Activated CD4-positive, alpha-beta T cell treated with anti-CD3 and anti-CD28 coated beads for 36 hours (primary cell): ENCODE data around the gene MUC5B. TPM values are rescaled to one million over a fixed set of nuclear protein-coding genes. Genes with fewer than 3 reads are reported as not detected.

ENCODE experiments used
- ATAC-seq: fragments of 200-7000 bp; cut with Tn5 transposase; one replicate; pipeline ENCODE4 v1.10.0; 2021; ENCODE audit warnings: mild to moderate bottlenecking, moderate library complexity
- CTCF ChIA-PET: fragments of 350-600 bp; sonication (Branson Sonifier 250); formaldehyde crosslinking; loops from one replicate; lab custom pipeline; 2021; ENCODE audit warnings: antibody characterized with exemption; lab: Charles Lee
- POLR2A ChIA-PET: fragments of 350-600 bp; sonication (Branson Sonifier 250); formaldehyde crosslinking; loops from one replicate; lab custom pipeline; 2021; ENCODE audit warnings: antibody characterized with exemption, inconsistent platforms; lab: Charles Lee
- DNase-seq: peaks from one replicate; pipeline ENCODE4 v3.0.0-alpha.2; 2020
- H3K27ac Mint-ChIP-seq: one replicate; pipeline ENCODE4 v1.8.0; 2021; ENCODE audit warnings: mixed read lengths
- H3K27me3 Mint-ChIP-seq: one replicate; pipeline ENCODE4 v1.8.0; 2021; ENCODE audit warnings: mixed read lengths
- H3K36me3 Mint-ChIP-seq: one replicate; pipeline ENCODE4 v1.8.0; 2021; ENCODE audit warnings: low read depth, mixed read lengths
- H3K4me1 Mint-ChIP-seq: one replicate; pipeline ENCODE4 v1.8.0; 2021; ENCODE audit warnings: mixed read lengths
- H3K4me3 Mint-ChIP-seq: one replicate; pipeline ENCODE4 v1.8.0; 2021; ENCODE audit warnings: mild to moderate bottlenecking, moderate library complexity, mixed read lengths
- H3K9me3 Mint-ChIP-seq: one replicate; pipeline ENCODE4 v1.8.0; 2021; ENCODE audit warnings: low read depth, mixed read lengths
- intact Hi-C, 2 experiments: fragments of 100-400 bp; cut with DNase I in 1 of 2; cut with micrococcal nuclease in 1 of 2; formaldehyde crosslinking; loops; one replicate each; pipeline versions ENCODE4 v1.14.2 to v1.15.1; 2022 to 2024; cut with DNase I, micrococcal nuclease
- total RNA-seq, 2 experiments: library from RNA; stranded (reverse); gene quantifications; one replicate each; pipeline ENCODE4 v1.2.3, GENCODE V29; 2021

Gene MUC5B
- total RNA-seq, 2 experiments from 2014 or later: not detected

DNA sequence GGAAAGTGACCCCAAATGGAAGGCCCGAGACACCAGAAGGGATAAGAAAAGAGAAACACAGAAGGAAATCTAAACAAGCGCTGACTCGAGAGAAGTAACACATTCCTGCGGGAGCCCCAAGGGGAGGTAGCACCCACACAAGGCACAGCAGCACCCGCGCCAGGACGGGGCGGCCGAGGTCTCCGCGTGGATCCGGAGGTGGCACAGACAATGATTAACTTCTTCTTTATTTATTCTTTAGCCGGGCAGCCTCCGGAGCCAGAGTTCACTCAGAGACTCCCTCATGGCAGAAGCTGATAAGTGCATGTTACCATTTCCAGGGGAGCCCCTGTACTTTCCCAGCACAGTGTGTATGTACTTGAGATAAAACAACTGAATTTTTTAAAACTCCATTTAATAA is 81.5 kb downstream of the MUC5B start:
- intact Hi-C loops: no loop called here
- CTCF ChIA-PET: no interaction called here
- no peaks in the 10 kb centered on the region for H3K9me3 Mint-ChIP-seq

GRCh38 chr11:1305063-1305495 is 82.2 kb downstream of the MUC5B start:
- Mint-ChIP-seq H3K27me3 (no peaks in the 10 kb centered on the region), H3K9me3 (no peaks in the 10 kb centered on the region), H3K36me3 (peaks cover 6% of the 10 kb centered on the region), H3K4me1 (peaks cover 37% of the 10 kb centered on the region), H3K4me3 (no peak overlapping the region), H3K27ac (no peak overlapping the region)
- ATAC-seq (no peak), DNase-seq (no peak)
- POLR2A ChIA-PET: no interaction called here
- intact Hi-C loops: loop anchor here in 1 of 2 experiments (5.0 kb wide), 1 partner anchor 772 kb away; no protein-coding TSS in a partner anchor
- CTCF ChIA-PET: no interaction called here

More for the DNA sequence above, 81.5 kb downstream of the MUC5B start:
- H3K4me1 Mint-ChIP-seq: peaks cover 37% of the 10 kb centered on the region
- ATAC-seq (no peak), DNase-seq (no peak)
- H3K27ac Mint-ChIP-seq: no peak overlapping the region
- H3K27me3 Mint-ChIP-seq: no peaks in the 10 kb centered on the region
- H3K4me3 Mint-ChIP-seq: no peak overlapping the region
- POLR2A ChIA-PET: no interaction called here
- peaks cover 6% of the 10 kb centered on the region for H3K36me3 Mint-ChIP-seq

DNA sequence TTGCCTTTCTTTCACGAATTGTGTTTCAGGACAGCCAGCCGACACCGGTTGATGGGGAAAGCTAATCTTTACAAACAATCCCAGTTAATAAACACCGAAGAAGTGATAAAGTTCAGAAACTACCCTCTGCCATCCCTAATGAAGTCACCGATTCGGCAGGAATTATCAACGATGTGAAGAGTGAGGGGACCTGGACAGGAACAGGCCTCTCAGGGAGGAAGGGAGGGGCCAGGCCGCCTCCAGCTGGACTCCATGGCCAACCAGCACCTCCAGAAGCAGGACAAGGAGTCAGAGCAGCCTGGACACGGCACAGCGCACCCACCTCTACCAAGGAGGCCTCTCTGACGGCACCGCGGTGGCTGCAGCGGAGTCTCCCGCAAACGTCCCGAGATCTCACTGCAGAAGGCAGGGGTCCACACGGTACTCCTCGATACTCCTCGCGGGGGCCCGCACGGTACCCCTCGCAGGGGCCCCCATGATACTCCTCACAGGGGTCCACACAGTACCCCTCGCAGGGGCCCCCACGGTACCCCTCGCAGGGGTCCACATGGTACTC is 82.7 kb downstream of the MUC5B start:
- Mint-ChIP-seq H3K4me1 (peaks cover 39% of the 10 kb centered on the region), H3K27ac (no peak overlapping the region), H3K4me3 (no peak overlapping the region), H3K9me3 (no peaks in the 10 kb centered on the region), H3K27me3 (no peaks in the 10 kb centered on the region), H3K36me3 (peaks cover 7% of the 10 kb centered on the region)
- CTCF ChIA-PET: no interaction called here
- ATAC-seq (no peak), DNase-seq (no peak)
- intact Hi-C loops: loop anchor here in 1 of 2 experiments (5.0 kb wide), 1 partner anchor 772 kb away; no protein-coding TSS in a partner anchor
- POLR2A ChIA-PET: no interaction called here

DNA sequence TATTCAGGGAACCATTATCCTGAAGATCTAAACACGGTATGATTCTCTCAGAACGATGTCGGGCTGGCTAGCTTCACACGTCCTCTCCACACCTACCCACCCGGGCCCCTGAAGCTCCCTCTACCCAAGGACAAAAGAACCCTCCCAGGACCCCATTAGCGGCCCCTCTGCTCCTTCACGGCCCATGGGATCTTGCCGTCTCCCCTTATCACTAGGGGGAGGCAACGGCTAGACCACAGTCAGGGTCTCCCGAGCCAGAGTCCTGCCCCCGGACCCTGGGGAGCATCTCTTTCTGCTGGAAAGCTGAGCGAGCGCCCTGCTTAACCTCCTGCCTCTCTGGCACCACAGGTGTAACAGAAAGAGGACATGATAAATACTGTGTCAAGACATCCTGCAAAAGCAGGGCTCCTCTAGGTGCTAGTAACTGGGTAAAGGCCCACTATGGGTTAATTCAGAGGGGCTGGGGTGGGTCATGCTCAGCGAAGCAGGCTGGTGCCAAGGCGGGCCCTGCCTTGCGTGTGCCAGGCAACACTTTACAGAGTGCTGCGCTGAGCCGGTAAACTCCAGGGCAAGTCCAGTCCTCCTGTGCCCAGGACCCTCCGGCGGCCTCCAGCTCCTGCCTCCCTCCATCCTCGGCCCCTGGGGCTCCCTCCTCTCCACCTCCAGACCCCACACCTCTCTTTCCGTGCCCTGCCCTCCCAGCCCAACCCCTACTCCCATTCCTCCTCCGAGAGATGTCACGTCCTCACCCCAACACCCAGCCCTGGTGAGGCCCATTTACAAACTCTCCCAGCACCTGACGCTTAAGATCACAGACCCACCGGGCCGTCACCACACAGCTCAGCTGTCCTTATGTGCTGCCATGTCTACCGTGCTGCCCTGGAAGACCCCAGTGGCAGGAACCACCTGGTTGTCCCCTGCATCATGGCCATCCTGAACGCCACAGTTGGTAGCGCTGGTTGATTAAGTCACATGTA is 83.6 kb downstream of the MUC5B start:
- H3K4me3 Mint-ChIP-seq: no peak overlapping the region
- peaks cover 3% of the 10 kb centered on the region for H3K9me3 Mint-ChIP-seq
- H3K27ac Mint-ChIP-seq: no peak overlapping the region
- ChIA-PET CTCF (no interaction called here), POLR2A (no interaction called here)
- peaks cover 48% of the 10 kb centered on the region for H3K4me1 Mint-ChIP-seq
- intact Hi-C loops: loop anchor here in 1 of 2 experiments (5.0 kb wide), 1 partner anchor 771 kb away; no protein-coding TSS in a partner anchor
- H3K36me3 Mint-ChIP-seq: peaks cover 16% of the 10 kb centered on the region
- DNase-seq (no peak), ATAC-seq (no peak)
- H3K27me3 Mint-ChIP-seq: no peaks in the 10 kb centered on the region

DNA sequence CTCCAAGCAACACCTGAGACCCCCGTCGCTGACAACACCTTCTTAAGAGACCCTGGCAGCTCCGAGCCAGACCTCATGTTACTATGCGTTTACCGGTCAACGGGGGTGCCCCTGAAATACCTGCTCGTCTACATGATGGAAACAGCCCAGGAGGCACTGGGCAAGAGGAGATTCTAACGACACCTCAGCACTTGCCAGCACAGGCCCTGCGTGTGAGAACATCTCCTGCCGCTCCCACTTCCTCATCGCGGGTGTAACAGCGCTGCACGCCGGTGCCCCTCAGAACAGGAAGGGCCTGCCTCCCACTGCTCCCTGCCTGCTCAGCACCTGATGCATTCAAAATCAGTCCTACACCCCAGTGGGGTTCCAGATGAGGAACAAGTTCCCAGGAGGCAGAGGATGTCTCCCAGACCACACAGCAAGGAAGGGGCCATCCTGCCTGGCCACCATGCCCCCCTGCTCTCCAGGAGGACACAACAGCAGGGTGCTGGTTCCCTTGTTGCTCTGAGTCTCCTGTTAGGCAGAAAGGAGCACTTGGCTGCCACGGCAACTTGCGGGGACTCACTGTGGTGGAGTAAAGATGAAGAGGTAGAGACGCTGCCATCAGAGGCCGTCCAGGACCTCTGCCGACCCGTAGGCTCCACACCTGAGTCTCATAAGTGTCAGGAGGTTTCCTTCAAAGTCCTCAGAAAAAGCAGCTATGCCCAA is 84.5 kb downstream of the MUC5B start:
- Mint-ChIP-seq H3K4me1 (peaks cover 50% of the 10 kb centered on the region), H3K27me3 (no peaks in the 10 kb centered on the region), H3K27ac (no peak overlapping the region), H3K36me3 (peaks cover 20% of the 10 kb centered on the region), H3K9me3 (peaks cover 10% of the 10 kb centered on the region), H3K4me3 (peak overlapping the region; percentile 58)
- ATAC-seq: no peak
- intact Hi-C loops: loop anchor here in 1 of 2 experiments (5.0 kb wide), 1 partner anchor 770 kb away; no protein-coding TSS in a partner anchor
- no peak for DNase-seq
- POLR2A ChIA-PET: no interaction called here
- CTCF ChIA-PET: no interaction called here

DNA sequence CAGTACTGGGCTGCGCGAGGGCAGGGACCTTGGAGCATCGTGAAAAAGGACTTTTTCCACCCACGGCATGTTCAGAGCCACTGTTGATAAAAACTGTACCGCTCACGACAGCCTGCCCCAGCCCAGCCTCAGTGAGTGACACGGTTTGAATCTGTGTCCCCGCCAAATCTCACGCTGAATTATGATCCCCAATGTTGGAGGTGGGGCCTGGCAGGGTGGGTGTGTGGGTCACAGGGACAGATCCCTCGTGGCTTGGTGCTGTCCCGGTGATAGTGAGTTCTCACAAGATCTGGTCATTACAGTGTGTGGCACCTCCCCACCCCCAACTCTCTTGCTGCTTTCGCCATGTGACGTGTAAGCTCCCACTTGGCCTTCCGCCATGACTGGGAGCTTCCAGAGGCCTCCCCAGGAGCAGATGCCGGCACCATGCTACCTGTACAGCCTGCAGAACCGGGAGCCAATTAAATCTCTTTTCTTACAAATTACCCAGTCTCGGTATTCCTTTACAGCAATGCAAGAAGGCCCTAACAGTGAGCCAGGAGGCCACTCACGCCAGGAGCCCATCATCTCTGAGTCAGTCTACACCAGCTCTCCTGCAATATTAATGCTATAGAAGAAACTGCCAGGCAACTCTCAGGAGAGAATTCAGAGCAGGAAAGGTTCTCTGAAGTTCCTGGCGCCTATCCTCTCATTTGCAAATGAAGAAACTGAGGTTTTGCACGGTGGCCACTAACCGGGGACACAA is 85.3 kb downstream of the MUC5B start:
- intact Hi-C loops: loop anchor here in 1 of 2 experiments (5.0 kb wide), 1 partner anchor 769 kb away; no protein-coding TSS in a partner anchor
- ATAC-seq (no peak), DNase-seq (no peak)
- Mint-ChIP-seq H3K4me3 (peak overlapping the region; percentile 58), H3K36me3 (peaks cover 22% of the 10 kb centered on the region), H3K27ac (peak overlapping the region; percentile 10), H3K27me3 (no peaks in the 10 kb centered on the region), H3K9me3 (peaks cover 11% of the 10 kb centered on the region), H3K4me1 (peaks cover 45% of the 10 kb centered on the region)
- CTCF ChIA-PET: no interaction called here
- POLR2A ChIA-PET: no interaction called here

GRCh38 chr11:1308743-1309497 is 86.1 kb downstream of the MUC5B start:
- intact Hi-C loops: loop anchor here (1.0 to 5.0 kb wide), 8 partner anchors 27 to 768 kb away; partner anchors contain the start of genes AP2A2 (in 1 of the 2), BRSK2 (in 1 of the 2), CHID1 (in 1 of the 2) and DUSP8 (in 1 of the 2)
- ChIA-PET POLR2A (interaction anchor here (0.5 to 0.8 kb wide), 2 partner anchors 84 to 110 kb away, joined by 3 to 5 read pairs; no protein-coding TSS in a partner anchor), CTCF (interaction anchor here (0.7 to 2.6 kb wide), 3 partner anchors 12 to 74 kb away, joined by 3 to 7 read pairs (median 4); no protein-coding TSS in a partner anchor)
- no peaks in the 10 kb centered on the region for H3K27me3 Mint-ChIP-seq
- no peak overlapping the region for H3K27ac Mint-ChIP-seq
- peak; percentile 31 for ATAC-seq
- peaks cover 22% of the 10 kb centered on the region for H3K36me3 Mint-ChIP-seq
- no peak for DNase-seq
- peak overlapping the region; percentile 76 for H3K4me3 Mint-ChIP-seq
- peaks cover 11% of the 10 kb centered on the region for H3K9me3 Mint-ChIP-seq
- peaks cover 43% of the 10 kb centered on the region for H3K4me1 Mint-ChIP-seq

- Mint-ChIP-seq H3K4me1 (peaks cover 40% of the 10 kb centered on the region), H3K9me3 (peaks cover 11% of the 10 kb centered on the region)
- peak; percentile 92 for ATAC-seq
Measured at GRCh38 chr11:1309498-1310317, 86.8 kb downstream of the MUC5B start, which contains the start of gene TOLLIP. Gene TOLLIP, minus strand, starts transcription at chr11:1309632. Its CDS starts 134 bp downstream, at chr11:1309498.

GRCh38 chr11:1310318-1310687 is 87.4 kb downstream of the MUC5B start:
- Mint-ChIP-seq H3K4me1 (peaks cover 36% of the 10 kb centered on the region), H3K9me3 (peaks cover 11% of the 10 kb centered on the region), H3K27me3 (no peaks in the 10 kb centered on the region), H3K4me3 (peak overlapping the region; percentile 76), H3K36me3 (peaks cover 21% of the 10 kb centered on the region), H3K27ac (peak overlapping the region; percentile 79)
- CTCF ChIA-PET: interaction anchor here (0.7 to 2.6 kb wide), 5 partner anchors 8 to 296 kb away, joined by 3 to 7 read pairs (median 4); no protein-coding TSS in a partner anchor
- intact Hi-C loops: loop anchor here in 1 of 2 experiments (2.0 to 5.0 kb wide), 2 partner anchors 22 to 77 kb away; partner anchors contain the start of gene BRSK2
- POLR2A ChIA-PET: no interaction called here
- DNase-seq: no peak
- ATAC-seq: no peak

More at GRCh38 chr11:1309498-1310317, 86.8 kb downstream of the MUC5B start, which contains the start of gene TOLLIP:
- ChIA-PET POLR2A (interaction anchor here (0.5 to 0.8 kb wide), 2 partner anchors 83 to 110 kb away, joined by 3 to 5 read pairs; no protein-coding TSS in a partner anchor), CTCF (interaction anchor here (0.7 to 2.6 kb wide), 5 partner anchors 9 to 296 kb away, joined by 3 to 7 read pairs (median 4); no protein-coding TSS in a partner anchor)
- Mint-ChIP-seq H3K4me3 (peak within 1 kb of the TSS; percentile 76), H3K27me3 (no peaks in the 10 kb centered on the region), H3K27ac (peak within 1 kb of the TSS; percentile 92), H3K36me3 (peaks cover 22% of the 10 kb centered on the region)
- DNase-seq: peak; percentile 98
- intact Hi-C loops: loop anchor here (1.0 to 5.0 kb wide), 10 partner anchors 23 to 768 kb away; partner anchors contain the start of genes BRSK2 (in 2 of the 2), AP2A2 (in 1 of the 2), CHID1 (in 1 of the 2) and DUSP8 (in 1 of the 2)
